B cell (primary cell): ENCODE results near the gene EFNB2. TPM values are rescaled to one million over a fixed set of nuclear protein-coding genes. Genes with fewer than 3 reads are reported as not detected.

ENCODE experiments used
- ATAC-seq: fragments of 200-7000 bp; cut with Tn5 transposase; one replicate; pipeline ENCODE4 v1.10.0; 2021; ENCODE audit warnings: low read depth, mild to moderate bottlenecking, moderate number of reproducible peaks, moderate library complexity
- CTCF ChIA-PET: fragments of 350-600 bp; sonication (Branson Sonifier 250); formaldehyde crosslinking; loops from one replicate; lab custom pipeline; 2021; ENCODE audit warnings: antibody characterized with exemption, inconsistent platforms; lab: Charles Lee
- POLR2A ChIA-PET: fragments of 350-600 bp; sonication (Branson Sonifier 250); formaldehyde crosslinking; loops from one replicate; lab custom pipeline; 2021; ENCODE audit warnings: antibody characterized with exemption; lab: Charles Lee
- DNase-seq: peaks from one replicate; pipeline ENCODE4 v3.0.0; 2013
- H2AFZ ChIP-seq: 2 replicates; pipeline ENCODE4 v1.6.1; 2012; ENCODE audit warnings: mild to moderate bottlenecking, low read depth, low read length; ENCODE audit not compliant: insufficient read depth, poor library complexity, severe bottlenecking
- H3K27ac ChIP-seq, 2 donors: 1 replicate in 1 of 2; 2 replicates in 1 of 2; pipeline ENCODE4 v1.5.1; 2012 to 2013; ENCODE audit warnings: low read length in 2 of 2, mild to moderate bottlenecking in 2 of 2, moderate library complexity in 1 of 2
- H3K27me3 ChIP-seq, 4 experiments: fragments of 200-600 bp in 1 of 4; sonication (generic) in 1 of 4; replicated peaks in 1 of 4; 1 replicate in 2 of 4; 2 replicates in 2 of 4; pipeline versions ENCODE4 v1.6.1 to v1.7.0; 2013 to 2016; ENCODE audit warnings: low read length in 3 of 4, mild to moderate bottlenecking in 2 of 4, mixed read lengths in 1 of 4, moderate library complexity in 1 of 4; ENCODE audit not compliant: insufficient read depth in 4 of 4, control insufficient read depth in 3 of 4; ENCODE audit errors: control extremely low read depth in 1 of 4
- H3K36me3 ChIP-seq, 2 experiments: replicated peaks in 1 of 2; 1 replicate in 1 of 2; 2 replicates in 1 of 2; pipeline versions ENCODE4 v1.6.1 to v1.7.1; 2013; ENCODE audit warnings: low read length in 1 of 2; ENCODE audit not compliant: insufficient read depth in 2 of 2, control insufficient read depth in 1 of 2; ENCODE audit errors: control extremely low read depth in 1 of 2, extremely low read depth in 1 of 2
- H3K4me1 ChIP-seq, 2 donors: fragments of 200-600 bp in 1 of 2; sonication (generic) in 1 of 2; 1 replicate in 1 of 2; 2 replicates in 1 of 2; pipeline versions ENCODE4 v1.5.1 to v1.6.1; 2013 to 2017; ENCODE audit warnings: low read length in 2 of 2; ENCODE audit not compliant: control insufficient read depth in 2 of 2, insufficient read depth in 2 of 2
- H3K4me2 ChIP-seq: replicated peaks from 2 replicates; pipeline ENCODE3; 2012; ENCODE audit warnings: mild to moderate bottlenecking, low read depth, low read length; ENCODE audit not compliant: poor library complexity, severe bottlenecking
- H3K4me3 ChIP-seq, 5 experiments: fragments of 200-600 bp in 1 of 5; sonication (generic) in 1 of 5; 1 replicate in 3 of 5; 2 replicates in 2 of 5; pipeline versions ENCODE4 v1.5.1 to v1.7.0; 2011 to 2016; ENCODE audit warnings: low read length in 4 of 5, mild to moderate bottlenecking in 4 of 5, low read depth in 2 of 5, control low read depth in 1 of 5, moderate library complexity in 1 of 5; ENCODE audit not compliant: insufficient read depth in 1 of 5; ENCODE audit errors: control extremely low read depth in 1 of 5, extremely low read depth in 1 of 5
- H3K79me2 ChIP-seq: fragments of 200-600 bp; sonication (generic); one replicate; pipeline ENCODE4 v1.6.0; 2016; ENCODE audit warnings: low read length; ENCODE audit not compliant: control insufficient read depth, insufficient read depth
- H3K9ac ChIP-seq: fragments of 200-600 bp; sonication (generic); 2 replicates; pipeline ENCODE4 v1.6.1; 2017; ENCODE audit warnings: mild to moderate bottlenecking, low read length, moderate library complexity
- H3K9me3 ChIP-seq, 3 donors: one replicate each; pipeline versions ENCODE4 v1.6.1 to v1.7.1; 2013; ENCODE audit warnings: low read length in 2 of 3; ENCODE audit not compliant: control insufficient read depth in 2 of 3, insufficient read depth in 1 of 3; ENCODE audit errors: control extremely low read depth in 1 of 3
- H4K20me1 ChIP-seq: 2 replicates; pipeline ENCODE4 v1.6.0; 2012; ENCODE audit warnings: mild to moderate bottlenecking, low read length; ENCODE audit not compliant: insufficient read depth, control insufficient read depth, poor library complexity, severe bottlenecking
- H3K27ac Mint-ChIP-seq: one replicate; pipeline ENCODE4 v1.8.0; 2021; ENCODE audit warnings: mixed read lengths
- H3K27me3 Mint-ChIP-seq: one replicate; pipeline ENCODE4 v1.8.0; 2021; ENCODE audit warnings: mixed read lengths
- H3K4me1 Mint-ChIP-seq: one replicate; pipeline ENCODE4 v1.8.0; 2021; ENCODE audit warnings: mixed read lengths
- H3K4me3 Mint-ChIP-seq: one replicate; pipeline ENCODE4 v1.8.0; 2021; ENCODE audit warnings: mixed read lengths
- H3K9me3 Mint-ChIP-seq: one replicate; pipeline ENCODE4 v1.8.0; 2022; ENCODE audit warnings: mixed read lengths; ENCODE audit not compliant: insufficient read depth
- EZH2 ChIP-seq: IDR thresholded peaks from 2 replicates; pipeline ENCODE4 v1.6.1; 2012; ENCODE audit warnings: borderline replicate concordance, low read depth, mild to moderate bottlenecking, moderate library complexity, low read length; ENCODE audit not compliant: insufficient read depth, poor library complexity, severe bottlenecking
- WGBS: methylation state at CpG from one replicate; pipeline ENCODE4 v1.1.5; 2013; ENCODE audit warnings: missing lambda C conversion rate; ENCODE audit not compliant: insufficient coverage; 5-methylcytosine and 5-hydroxymethylcytosine counted together
- intact Hi-C: fragments of 100-400 bp; cut with micrococcal nuclease; formaldehyde crosslinking; loops from one replicate; pipeline ENCODE4 v1.10.0; 2022
- polyA plus RNA-seq: library from polyadenylated mRNA; depleted of rRNA; stranded (reverse); fragments of >200 nt; gene quantifications from 2 replicates; pipeline ENCODE4 v1.2.3, GENCODE V29; 2012
- total RNA-seq, 2 donors: library from RNA; stranded (reverse); fragments of 120-200 nt in 1 of 2; gene quantifications; 1 replicate in 1 of 2; 2 replicates in 1 of 2; pipeline versions ENCODE4 v1.2.3 to v1.2.4, GENCODE V29; 2013 to 2022
- TF ChIP-seq, protein P1 (sequence below): fragments of 200-600 bp; IDR thresholded peaks from one replicate; pipeline ENCODE4 v1.8.0; 2022; ENCODE audit warnings: antibody characterized with exemption, mild to moderate bottlenecking

The EFNB2 gene
- total and polyA plus RNA-seq, 2 donors (not counting 1 experiment from before 2014, with no cell fraction given) = 0.04 to 1.2 TPM

DNA sequence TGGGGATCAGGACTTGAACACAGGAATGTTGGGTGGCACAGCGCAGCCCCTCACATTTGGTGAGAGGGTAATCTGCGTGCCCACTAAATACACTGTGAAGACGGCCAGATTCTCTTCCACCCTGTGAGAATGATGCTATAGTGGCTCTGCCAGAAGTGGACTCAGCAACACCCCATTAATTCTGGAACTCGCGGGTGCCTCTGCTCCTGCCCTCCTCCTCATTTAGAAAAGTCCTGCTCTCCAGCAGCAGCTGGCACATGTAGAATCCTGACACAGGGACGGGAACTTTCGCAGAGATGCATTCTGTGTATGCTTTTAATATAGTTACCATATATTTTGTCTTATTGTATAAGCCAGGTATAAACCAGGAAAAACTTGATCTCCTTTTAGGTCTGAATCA, 57.3 kb downstream of the EFNB2 start:
- H3K4me3 ChIP-seq = no peak overlapping the region
- no peak overlapping the region for H3K9ac ChIP-seq
- Mint-ChIP-seq H3K4me3 (no peak overlapping the region), H3K9me3 (no peaks in the 10 kb centered on the region), H3K27me3 (peaks cover 9% of the 10 kb centered on the region), H3K27ac (no peak overlapping the region), H3K4me1 (peaks cover 10% of the 10 kb centered on the region)
- H2AFZ ChIP-seq = no peak overlapping the region
- 100% methylated on average over 3 of the region's 7 CpGs for WGBS
- no peak overlapping the region for H3K27ac ChIP-seq
- no peaks in the 10 kb centered on the region for H4K20me1 ChIP-seq
- DNase-seq (no peak), ATAC-seq (no peak)
- no peaks in the 10 kb centered on the region for H3K36me3 ChIP-seq
- TF ChIP-seq EZH2 = no peak
- TF ChIP-seq, protein P1, sequence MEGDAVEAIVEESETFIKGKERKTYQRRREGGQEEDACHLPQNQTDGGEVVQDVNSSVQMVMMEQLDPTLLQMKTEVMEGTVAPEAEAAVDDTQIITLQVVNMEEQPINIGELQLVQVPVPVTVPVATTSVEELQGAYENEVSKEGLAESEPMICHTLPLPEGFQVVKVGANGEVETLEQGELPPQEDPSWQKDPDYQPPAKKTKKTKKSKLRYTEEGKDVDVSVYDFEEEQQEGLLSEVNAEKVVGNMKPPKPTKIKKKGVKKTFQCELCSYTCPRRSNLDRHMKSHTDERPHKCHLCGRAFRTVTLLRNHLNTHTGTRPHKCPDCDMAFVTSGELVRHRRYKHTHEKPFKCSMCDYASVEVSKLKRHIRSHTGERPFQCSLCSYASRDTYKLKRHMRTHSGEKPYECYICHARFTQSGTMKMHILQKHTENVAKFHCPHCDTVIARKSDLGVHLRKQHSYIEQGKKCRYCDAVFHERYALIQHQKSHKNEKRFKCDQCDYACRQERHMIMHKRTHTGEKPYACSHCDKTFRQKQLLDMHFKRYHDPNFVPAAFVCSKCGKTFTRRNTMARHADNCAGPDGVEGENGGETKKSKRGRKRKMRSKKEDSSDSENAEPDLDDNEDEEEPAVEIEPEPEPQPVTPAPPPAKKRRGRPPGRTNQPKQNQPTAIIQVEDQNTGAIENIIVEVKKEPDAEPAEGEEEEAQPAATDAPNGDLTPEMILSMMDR = no peak
- CTCF ChIA-PET = no interaction called here
- H3K4me2 ChIP-seq = no peak overlapping the region
- no peaks in the 10 kb centered on the region for H3K27me3 ChIP-seq
- H3K4me1 ChIP-seq = no peaks in the 10 kb centered on the region
- POLR2A ChIA-PET = no interaction called here
- H3K79me2 ChIP-seq = no peaks in the 10 kb centered on the region
- intact Hi-C loops = no loop called here
- H3K9me3 ChIP-seq = peaks cover 0 to 3% (median 0%) of the 10 kb centered on the region in 3 donors

DNA sequence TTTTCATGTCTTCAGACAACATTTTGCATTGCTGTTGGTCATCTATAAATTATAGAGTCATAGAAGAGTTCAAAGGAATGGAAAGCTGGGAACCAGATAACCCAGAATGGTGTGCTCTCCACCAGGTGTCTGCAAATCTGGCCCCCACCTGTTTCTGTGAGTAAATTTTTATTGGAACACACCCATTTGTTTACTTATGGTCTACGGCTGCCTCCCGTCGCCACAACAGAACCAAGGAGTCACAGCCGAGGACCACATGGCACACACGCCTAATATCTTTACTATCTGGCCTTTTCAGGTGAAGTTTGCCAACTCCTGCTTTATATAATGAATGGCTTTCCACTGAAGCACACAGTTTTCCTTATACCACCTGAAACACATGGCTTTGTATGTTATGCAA, 58.2 kb downstream of the EFNB2 start:
- Histone ChIP-seq H2AFZ (no peak overlapping the region), H3K9me3 (peaks cover 0 to 3% (median 0%) of the 10 kb centered on the region in 3 donors), H4K20me1 (no peaks in the 10 kb centered on the region), H3K27ac (no peak overlapping the region), H3K9ac (no peak overlapping the region), H3K4me1 (no peaks in the 10 kb centered on the region), H3K4me2 (no peak overlapping the region), H3K36me3 (no peaks in the 10 kb centered on the region), H3K4me3 (no peak overlapping the region), H3K79me2 (no peaks in the 10 kb centered on the region), H3K27me3 (no peaks in the 10 kb centered on the region)
- intact Hi-C loops = no loop called here
- H3K27me3 Mint-ChIP-seq = peaks cover 9% of the 10 kb centered on the region
- H3K9me3 Mint-ChIP-seq = no peaks in the 10 kb centered on the region
- no CpG with 5 or more reads among the region's 5 CpGs for WGBS
- DNase-seq = no peak
- ATAC-seq = no peak
- ChIA-PET POLR2A (no interaction called here), CTCF (no interaction called here)
- TF ChIP-seq, protein P1 = no peak
- TF ChIP-seq EZH2 = no peak
- H3K4me3 Mint-ChIP-seq = no peak overlapping the region
- H3K4me1 Mint-ChIP-seq = peaks cover 7% of the 10 kb centered on the region
- no peak overlapping the region for H3K27ac Mint-ChIP-seq
